Kasumi-1 (cell line): ENCODE measurements around the gene CLIC4.
"Not testable (repeated sequence)": the region's sequence is repeated elsewhere in the genome, so short reads cannot be mapped to it uniquely, and the experiment has no call there.

Source experiments
- DNase-seq, 2 experiments: peaks; one replicate each; lab custom pipeline; 2025; lab: John Stamatoyannopoulos, UW

CLIC4 gene

DNA sequence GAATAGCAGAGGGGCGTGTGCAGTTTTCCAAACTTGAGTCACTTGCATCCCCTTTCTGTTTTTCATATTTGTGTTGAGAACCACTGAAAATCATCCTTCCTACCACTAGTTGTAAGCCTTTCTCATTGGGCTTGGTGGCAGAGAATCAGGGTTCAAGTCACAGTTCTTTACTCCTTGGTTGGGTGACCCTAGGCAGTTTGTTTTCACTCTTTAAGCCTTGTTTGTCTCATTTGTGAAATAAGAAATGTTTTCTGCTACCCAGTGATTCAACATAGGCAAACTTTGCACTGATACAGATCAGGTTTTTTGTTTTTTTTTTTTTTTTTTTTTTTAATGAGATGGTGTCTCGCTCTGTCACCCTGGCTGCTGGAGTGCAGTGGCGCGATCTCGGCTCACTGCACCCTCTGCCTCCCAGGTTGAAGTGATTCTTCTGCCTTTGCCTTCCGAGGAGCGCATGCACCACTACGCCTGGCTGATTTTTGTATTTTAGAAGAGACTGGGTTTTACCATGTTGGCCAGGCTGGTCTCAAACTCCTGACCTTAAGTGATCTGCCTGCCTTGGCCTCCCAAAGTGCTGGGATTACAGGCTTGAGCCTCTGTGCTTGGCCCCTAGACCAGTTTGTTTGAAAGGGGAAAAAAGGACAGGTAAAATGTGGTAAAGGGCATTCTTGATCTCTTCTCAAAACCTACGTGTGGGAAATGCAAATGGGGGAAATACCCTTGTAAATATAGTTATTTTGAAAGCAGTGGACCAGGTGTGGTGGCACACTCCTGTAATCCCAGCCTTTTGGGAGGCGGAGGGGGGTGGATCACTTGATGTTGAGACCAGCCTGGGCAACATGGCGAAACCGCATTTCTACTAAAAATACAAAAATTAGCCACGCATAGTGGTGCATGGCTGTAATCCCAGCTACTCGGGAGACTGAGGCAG is 3.2 kb downstream of the CLIC4 start:
- DNase-seq = peak in 1 of 2 experiments; percentile 44

GRCh38 chr1:24749252-24749651 is 4.0 kb downstream of the CLIC4 start:
- no peak for DNase-seq

- DNase-seq = no peak
Observed at GRCh38 chr1:24749886-24750285, 4.6 kb downstream of the CLIC4 start.

DNA sequence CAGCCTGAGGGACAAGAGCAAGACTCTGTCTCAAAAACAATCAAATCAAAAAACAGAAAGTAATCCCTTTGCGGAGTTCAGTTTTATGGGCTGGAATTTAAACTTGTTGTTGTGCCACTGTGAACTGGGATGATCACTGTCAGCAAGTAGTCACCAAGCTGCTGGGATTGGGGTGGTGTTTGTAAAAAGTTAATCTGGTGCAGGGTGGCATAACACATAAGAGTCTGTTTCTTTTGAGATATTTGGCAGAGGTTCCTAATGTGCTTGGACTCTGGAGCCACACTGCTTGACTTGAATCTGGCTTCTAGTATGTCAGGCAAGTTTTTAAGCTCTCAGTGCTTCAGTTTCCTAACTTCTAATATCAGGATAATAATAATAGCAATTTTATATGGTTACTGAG is 6.6 kb downstream of the CLIC4 start:
- no peak for DNase-seq

DNA sequence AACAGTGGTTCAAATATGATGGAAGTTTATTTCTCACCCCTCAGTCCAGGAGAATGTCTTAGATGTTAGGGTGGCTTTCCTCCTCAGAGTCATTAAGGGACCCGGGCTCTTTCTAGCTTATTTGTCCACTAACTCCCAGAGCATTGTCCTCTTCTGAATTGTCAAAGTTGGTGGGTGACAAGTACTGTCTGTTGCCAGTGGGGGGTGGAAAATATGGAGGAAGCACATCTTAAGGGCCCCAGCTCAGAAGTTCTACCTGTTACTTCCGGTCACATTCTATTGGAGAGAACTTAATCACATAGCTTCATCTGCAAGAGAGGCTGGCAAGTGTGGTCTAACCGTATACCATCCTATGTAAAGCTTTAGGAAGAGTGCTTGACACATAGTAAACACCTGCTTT is 7.1 kb downstream of the CLIC4 start:
- DNase-seq = no peak

DNA sequence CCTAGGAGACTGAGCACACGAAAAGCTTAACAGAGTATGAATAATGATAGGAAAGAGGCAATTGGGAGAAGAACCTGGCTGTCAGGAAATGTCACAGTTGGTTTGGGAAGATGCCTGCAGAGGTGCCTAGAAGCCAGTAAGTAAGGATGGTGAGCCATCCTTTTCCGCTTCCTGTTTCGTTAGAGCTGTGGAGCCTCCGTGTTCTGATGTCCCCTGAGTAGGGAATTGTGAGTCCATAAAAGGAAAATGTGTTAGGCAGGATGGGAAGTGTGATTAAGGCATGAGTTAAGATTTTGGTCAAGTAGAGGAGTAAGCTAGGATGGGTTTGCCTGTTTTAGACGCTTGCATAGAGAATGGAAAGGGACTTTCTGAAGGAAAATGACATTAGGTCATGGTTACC is 9.0 kb downstream of the CLIC4 start:
- DNase-seq = no peak

DNA sequence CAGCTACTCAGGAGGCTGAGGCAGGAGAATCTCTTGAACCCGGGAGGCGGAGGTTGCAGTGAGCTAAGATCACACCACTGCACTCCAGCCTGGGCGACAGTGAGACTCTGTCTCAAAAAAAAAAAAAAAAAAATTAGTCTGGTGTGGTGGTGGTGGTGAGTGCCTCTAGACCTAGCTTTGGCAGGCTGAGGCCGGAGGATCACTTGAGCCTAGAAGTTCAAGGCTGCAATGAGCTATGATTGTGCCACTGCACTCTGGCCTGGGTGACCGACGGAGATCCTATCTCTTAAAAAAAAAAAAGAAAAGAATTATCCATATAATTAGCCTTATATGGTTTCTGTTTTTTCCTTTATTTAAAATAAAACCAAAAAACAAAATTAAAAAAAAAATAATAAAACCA is 10.1 kb downstream of the CLIC4 start:
- not testable (repeated sequence) for DNase-seq

- no peak for DNase-seq
Observed at GRCh38 chr1:24756395-24756794, 11.1 kb downstream of the CLIC4 start.

- no peak for DNase-seq
Observed at GRCh38 chr1:24759492-24759891, 14.2 kb downstream of the CLIC4 start.

- no peak for DNase-seq
Observed at GRCh38 chr1:24761582-24761981, 16.3 kb downstream of the CLIC4 start.

GRCh38 chr1:24762133-24762676 is 17.0 kb downstream of the CLIC4 start:
- DNase-seq = peak; percentile 75 to 79

GRCh38 chr1:24763671-24764070 is 18.4 kb downstream of the CLIC4 start:
- DNase-seq = no peak

DNA sequence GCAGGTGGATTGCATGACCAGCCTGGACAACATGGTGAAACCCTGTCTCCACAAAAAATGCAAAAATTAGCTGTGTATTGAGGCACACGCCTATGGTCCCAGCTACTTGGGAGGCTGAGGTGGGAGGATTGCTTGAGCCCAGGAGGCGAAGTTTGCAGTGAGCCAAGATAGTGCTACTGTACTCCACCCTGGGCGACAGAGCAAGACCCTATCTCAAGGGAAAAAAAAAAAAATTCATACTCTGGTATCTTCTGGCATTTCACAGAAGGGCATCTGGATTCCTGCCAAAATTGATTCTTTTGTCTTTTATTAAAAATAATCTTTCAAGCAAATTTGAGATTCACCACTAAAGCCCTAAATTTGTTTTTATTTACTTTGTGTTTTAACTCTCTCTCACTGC is 19.2 kb downstream of the CLIC4 start:
- DNase-seq = no peak

GRCh38 chr1:24764848-24765247 is 19.6 kb downstream of the CLIC4 start:
- no peak for DNase-seq

GRCh38 chr1:24765308-24765988 is 20.2 kb downstream of the CLIC4 start:
- peak; percentile 19 to 24 for DNase-seq

GRCh38 chr1:24767351-24767750 is 22.1 kb downstream of the CLIC4 start:
- no peak for DNase-seq

- DNase-seq = no peak
Observed at GRCh38 chr1:24768873-24769605, 23.8 kb downstream of the CLIC4 start.

GRCh38 chr1:24769656-24770651 is 24.7 kb downstream of the CLIC4 start:
- peak; percentile 61 to 77 for DNase-seq

- no peak for DNase-seq
Observed at GRCh38 chr1:24770881-24771280, 25.6 kb downstream of the CLIC4 start.

DNA sequence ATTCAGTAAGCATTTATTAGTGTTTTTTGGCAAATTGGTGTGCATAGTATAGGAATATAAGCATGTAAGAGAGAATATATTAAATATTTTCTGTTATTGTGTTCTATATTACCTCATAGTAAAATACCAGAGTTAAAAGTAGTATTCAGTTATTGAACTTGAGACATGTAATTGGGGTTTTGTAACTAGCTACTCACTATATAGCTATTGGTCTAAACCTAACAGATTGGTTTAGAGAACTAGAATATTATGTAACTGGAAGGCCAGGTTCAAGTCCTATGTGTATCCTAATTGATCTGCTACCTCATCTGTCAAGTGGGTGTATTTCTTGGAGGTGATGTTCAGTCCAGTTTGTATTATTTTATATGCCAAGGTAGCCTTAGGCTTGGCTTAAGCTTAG is 26.3 kb downstream of the CLIC4 start:
- DNase-seq = no peak

DNA sequence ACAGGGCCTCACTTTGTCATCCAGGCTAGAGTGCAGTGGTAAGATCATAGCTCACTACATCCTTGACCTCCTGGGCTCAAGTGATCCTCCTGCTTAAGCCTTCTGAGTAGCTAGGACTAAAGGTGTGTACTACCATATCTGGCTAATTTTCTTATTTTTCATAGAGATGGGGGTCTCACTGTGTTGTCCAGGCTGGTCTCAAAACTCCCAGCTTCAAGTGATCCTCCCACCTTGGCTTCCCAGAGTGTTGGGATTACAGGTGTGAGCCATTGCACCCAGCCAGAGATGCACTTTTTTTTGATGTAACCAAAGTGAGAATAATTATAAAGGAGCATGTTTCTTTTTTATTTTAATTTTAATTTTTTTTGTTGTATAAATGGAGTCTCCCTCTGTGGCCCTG is 28.4 kb downstream of the CLIC4 start:
- no peak for DNase-seq
